Measurements from ENCODE around the gene CEMIP. TPM values are rescaled to one million over a fixed set of nuclear protein-coding genes. Genes with fewer than 3 reads are reported as not detected.

CEMIP gene
- total RNA-seq, 1 donor from 2014 or later = not detected

- Mint-ChIP-seq H3K36me3 (no peaks in the 10 kb centered on the region), H3K4me1 (peaks cover 21% of the 10 kb centered on the region), H3K27me3 (ENCODE audit: insufficient read depth, low read depth) (peaks cover under 1% of the 10 kb centered on the region), H3K4me3 (no peak overlapping the region), H3K27ac (no peak overlapping the region), H3K9me3 (peaks cover 4% of the 10 kb centered on the region)
- DNase-seq (ENCODE audit: low spot score) = no peak
- no peaks in the 10 kb centered on the region for H3K27me3 ChIP-seq
- TF ChIP-seq EZH2 (IDR thresholded peaks at IDR 0.05) = no peak
- no peak for TF ChIP-seq EZH2phosphoT487 (IDR thresholded peaks at IDR 0.05)
- TF ChIP-seq CTCF (IDR thresholded peaks at IDR 0.05) = no peak
- H3K79me2 ChIP-seq (ENCODE audit: low read depth) = peaks cover 25% of the 10 kb centered on the region
- H3K9me3 ChIP-seq (ENCODE audit: low read depth) = no peaks in the 10 kb centered on the region
- no peaks in the 10 kb centered on the region for H3K36me3 ChIP-seq
- no peak overlapping the region for H2AFZ ChIP-seq (replicated peaks)
- H3K9ac ChIP-seq = no peak overlapping the region
- H3K27ac ChIP-seq = no peak overlapping the region
- H3K4me1 ChIP-seq = peaks cover 26% of the 10 kb centered on the region
- H3K4me3 ChIP-seq = no peak overlapping the region
- H3K4me2 ChIP-seq = no peak overlapping the region
- peaks cover 12% of the 10 kb centered on the region for H3F3A ChIP-seq (ENCODE audit: low read depth)
- H4K20me1 ChIP-seq (ENCODE audit: low read depth) = peaks cover 17% of the 10 kb centered on the region
Measured at GRCh38 chr15:80992006-80992405, 212.8 kb downstream of the CEMIP start.

GRCh38 chr15:80992441-80992840 is 213.3 kb downstream of the CEMIP start:
- Histone ChIP-seq H3K79me2 (ENCODE audit: low read depth) (peaks cover 21% of the 10 kb centered on the region), H3K36me3 (no peaks in the 10 kb centered on the region), H3K9ac (no peak overlapping the region), H2AFZ (replicated peaks) (no peak overlapping the region), H3K4me2 (no peak overlapping the region), H3F3A (ENCODE audit: low read depth) (peaks cover 14% of the 10 kb centered on the region), H4K20me1 (ENCODE audit: low read depth) (peaks cover 13% of the 10 kb centered on the region), H3K27ac (no peak overlapping the region), H3K27me3 (no peaks in the 10 kb centered on the region), H3K9me3 (ENCODE audit: low read depth) (no peaks in the 10 kb centered on the region), H3K4me3 (no peak overlapping the region), H3K4me1 (peaks cover 21% of the 10 kb centered on the region)
- H3K4me1 Mint-ChIP-seq = peaks cover 19% of the 10 kb centered on the region
- DNase-seq (ENCODE audit: low spot score) = no peak
- TF ChIP-seq CTCF (IDR thresholded peaks at IDR 0.05) (no peak), EZH2 (IDR thresholded peaks at IDR 0.05) (no peak), EZH2phosphoT487 (IDR thresholded peaks at IDR 0.05) (no peak)
- H3K36me3 Mint-ChIP-seq = no peaks in the 10 kb centered on the region
- peaks cover 2% of the 10 kb centered on the region for H3K27me3 Mint-ChIP-seq (ENCODE audit: insufficient read depth, low read depth)
- H3K27ac Mint-ChIP-seq = no peak overlapping the region
- peaks cover 5% of the 10 kb centered on the region for H3K9me3 Mint-ChIP-seq
- H3K4me3 Mint-ChIP-seq = no peak overlapping the region

- Histone ChIP-seq H3K9me3 (ENCODE audit: low read depth) (no peaks in the 10 kb centered on the region), H3K9ac (no peak overlapping the region), H4K20me1 (ENCODE audit: low read depth) (no peaks in the 10 kb centered on the region), H3K4me2 (no peak overlapping the region), H3F3A (ENCODE audit: low read depth) (peaks cover 10% of the 10 kb centered on the region), H3K27me3 (peaks cover 10% of the 10 kb centered on the region), H3K36me3 (no peaks in the 10 kb centered on the region), H3K4me3 (no peak overlapping the region), H3K4me1 (peaks cover 6% of the 10 kb centered on the region), H3K27ac (no peak overlapping the region), H3K79me2 (ENCODE audit: low read depth) (no peaks in the 10 kb centered on the region), H2AFZ (replicated peaks) (no peak overlapping the region)
- H3K36me3 Mint-ChIP-seq = peaks cover 2% of the 10 kb centered on the region
- peak; percentile 34 for DNase-seq (ENCODE audit: low spot score)
- peaks cover 5% of the 10 kb centered on the region for H3K9me3 Mint-ChIP-seq
- H3K27me3 Mint-ChIP-seq (ENCODE audit: insufficient read depth, low read depth) = peaks cover 2% of the 10 kb centered on the region
- TF ChIP-seq EZH2phosphoT487 (IDR thresholded peaks at IDR 0.05) (no peak), CTCF (IDR thresholded peaks at IDR 0.05) (peak; percentile 64), EZH2 (IDR thresholded peaks at IDR 0.05) (no peak)
- H3K27ac Mint-ChIP-seq = no peak overlapping the region
- H3K4me3 Mint-ChIP-seq = peak overlapping the region; percentile 19
- peaks cover 10% of the 10 kb centered on the region for H3K4me1 Mint-ChIP-seq
Measured at GRCh38 chr15:80996247-80996646, 217.1 kb downstream of the CEMIP start.

Measured in neural progenitor cell (in vitro differentiated cells).